GM18951 (cell line): Measurements from ENCODE around the gene EIF5.

ENCODE experiments used
- POLR2A ChIP-seq: IDR thresholded peaks from 4 replicates; pipeline ENCODE4 v1.6.1; 2011; ENCODE audit warnings: mild to moderate bottlenecking; ENCODE audit not compliant: insufficient read length, insufficient read depth; ENCODE audit errors: extremely low read depth
- in situ Hi-C: fragments of 300-500 bp; cut with MboI; formaldehyde crosslinking; loops from one replicate; pipeline ENCODE4 v1.12.0; 2022; ENCODE audit warnings: low sequenced_read_pairs, mixed read lengths, inconsistent platforms; ENCODE audit not compliant: unreplicated experiment

Gene EIF5

GRCh38 chr14:103392106-103392505 lies 58.1 kb downstream of the EIF5 start:
- in situ Hi-C loops, result no loop called here
- no peak for TF ChIP-seq POLR2A

- TF ChIP-seq POLR2A, result no peak
- in situ Hi-C loops, result no loop called here
These were observed 58.5 kb downstream of the EIF5 start for GRCh38 chr14:103392572-103392971.

DNA sequence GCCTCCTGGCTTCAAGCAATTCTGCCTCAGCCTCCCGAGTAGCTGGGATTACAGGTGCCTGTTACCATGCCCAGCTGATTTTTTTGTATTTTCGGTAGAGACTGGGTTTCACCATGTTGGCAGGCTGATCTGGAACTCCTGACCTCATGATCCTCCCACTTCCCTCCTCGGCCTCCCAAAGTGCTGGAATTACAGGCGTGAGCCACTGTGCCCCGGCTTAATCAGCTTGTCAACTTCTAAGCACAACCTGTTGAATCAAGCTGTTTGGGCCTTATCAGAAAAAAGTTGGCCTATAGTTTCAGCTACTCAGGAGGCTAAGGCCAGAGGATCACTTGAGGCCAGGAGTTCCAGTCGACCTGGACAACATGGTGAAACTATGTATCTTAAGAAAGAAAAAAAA lies 59.0 kb downstream of the EIF5 start:
- in situ Hi-C loops, result no loop called here
- TF ChIP-seq POLR2A, result no peak

GRCh38 chr14:103393676-103394626 lies 59.9 kb downstream of the EIF5 start:
- TF ChIP-seq POLR2A, result no peak
- in situ Hi-C loops, result no loop called here
